Natural killer cell (primary cell): Measurements from ENCODE around the gene THSD8. TPM values are rescaled to one million over a fixed set of nuclear protein-coding genes. Genes with fewer than 3 reads are reported as not detected.

Source experiments
- ATAC-seq, 3 donors: fragments of 150-1000 bp in 2 of 3; fragments of 200-7000 bp in 1 of 3; cut with Tn5 transposase; 1 replicate in 1 of 3; 2 replicates in 2 of 3; pipeline ENCODE4 v1.10.0; 2021; ENCODE audit warnings: mild to moderate bottlenecking in 2 of 3, moderate library complexity in 2 of 3
- DNase-seq, 2 donors: peaks; one replicate each; pipeline versions ENCODE4 v3.0.0 to v3.0.0-alpha.2; 2013 to 2021; ENCODE audit warnings: mixed read lengths in 1 of 2
- H3K27ac ChIP-seq: one replicate; pipeline ENCODE4 v1.5.1; 2013; ENCODE audit warnings: mild to moderate bottlenecking, low read length
- H3K27me3 ChIP-seq: one replicate; pipeline ENCODE4 v1.6.1; 2013; ENCODE audit warnings: low read length; ENCODE audit not compliant: control insufficient read depth, insufficient read depth
- H3K36me3 ChIP-seq: one replicate; pipeline ENCODE4 v1.6.1; 2013; ENCODE audit warnings: low read length; ENCODE audit not compliant: control insufficient read depth, insufficient read depth
- H3K4me1 ChIP-seq: one replicate; pipeline ENCODE4 v1.6.1; 2013; ENCODE audit warnings: low read length; ENCODE audit not compliant: control insufficient read depth, insufficient read depth
- H3K4me3 ChIP-seq: one replicate; pipeline ENCODE4 v1.5.1; 2013; ENCODE audit warnings: low read length
- H3K9me3 ChIP-seq: one replicate; pipeline ENCODE4 v1.6.1; 2013; ENCODE audit warnings: low read length; ENCODE audit not compliant: control insufficient read depth, insufficient read depth
- H3K27ac Mint-ChIP-seq, 2 donors: one replicate each; pipeline ENCODE4 v1.8.0; 2022; ENCODE audit warnings: mild to moderate bottlenecking in 2 of 2, mixed read lengths in 2 of 2, moderate library complexity in 1 of 2
- H3K27me3 Mint-ChIP-seq, 2 donors: one replicate each; pipeline ENCODE4 v1.8.0; 2022; ENCODE audit warnings: low read depth in 2 of 2, mixed read lengths in 2 of 2
- H3K36me3 Mint-ChIP-seq: one replicate; pipeline ENCODE4 v1.8.0; 2022; ENCODE audit warnings: mixed read lengths
- H3K4me1 Mint-ChIP-seq, 2 donors: one replicate each; pipeline ENCODE4 v1.8.0; 2022; ENCODE audit warnings: mixed read lengths in 2 of 2
- H3K4me3 Mint-ChIP-seq: one replicate; pipeline ENCODE4 v1.8.0; 2022; ENCODE audit warnings: mild to moderate bottlenecking, moderate library complexity, mixed read lengths
- H3K9me3 Mint-ChIP-seq, 2 donors: one replicate each; pipeline ENCODE4 v1.8.0; 2022; ENCODE audit warnings: mixed read lengths in 2 of 2
- WGBS: methylation state at CpG from one replicate; pipeline ENCODE4 v1.1.7; 2013; ENCODE audit warnings: missing lambda C conversion rate; ENCODE audit not compliant: insufficient coverage; 5-methylcytosine and 5-hydroxymethylcytosine counted together
- intact Hi-C: fragments of 100-400 bp; cut with micrococcal nuclease; formaldehyde crosslinking; loops from one replicate; pipeline ENCODE4 v1.14.2; 2022
- total RNA-seq, 4 donors: library from RNA; stranded (reverse); fragments of 120-200 nt in 1 of 4; gene quantifications; one replicate each; pipeline versions ENCODE4 v1.2.3 to v1.2.4, GENCODE V29; 2013 to 2022
- TF ChIP-seq, protein P1 (sequence below): fragments of 200-600 bp; IDR thresholded peaks from one replicate; pipeline ENCODE4 v1.8.0; 2022; ENCODE audit warnings: antibody characterized with exemption

THSD8 gene
- total RNA-seq, 3 donors from 2014 or later (not counting 1 experiment from before 2014, with no cell fraction given), result 1.7 to 2.8 (median 2.2) TPM

- Histone ChIP-seq H3K9me3 (no peaks in the 10 kb centered on the region), H3K4me1 (peaks cover 10% of the 10 kb centered on the region), H3K4me3 (no peak overlapping the region), H3K36me3 (no peaks in the 10 kb centered on the region), H3K27me3 (peaks cover 17% of the 10 kb centered on the region), H3K27ac (no peak overlapping the region)
- 71% methylated on average over 1 of the region's 2 CpGs for WGBS
- Mint-ChIP-seq H3K27me3 (peaks cover 15% of the 10 kb centered on the region in 2 donors), H3K4me3 (no peak overlapping the region), H3K4me1 (peaks cover 10% of the 10 kb centered on the region in 2 donors), H3K27ac (no peak overlapping the region), H3K9me3 (no peaks in the 10 kb centered on the region), H3K36me3 (no peaks in the 10 kb centered on the region)
- intact Hi-C loops, result no loop called here
- no peak for DNase-seq
- TF ChIP-seq, protein P1, sequence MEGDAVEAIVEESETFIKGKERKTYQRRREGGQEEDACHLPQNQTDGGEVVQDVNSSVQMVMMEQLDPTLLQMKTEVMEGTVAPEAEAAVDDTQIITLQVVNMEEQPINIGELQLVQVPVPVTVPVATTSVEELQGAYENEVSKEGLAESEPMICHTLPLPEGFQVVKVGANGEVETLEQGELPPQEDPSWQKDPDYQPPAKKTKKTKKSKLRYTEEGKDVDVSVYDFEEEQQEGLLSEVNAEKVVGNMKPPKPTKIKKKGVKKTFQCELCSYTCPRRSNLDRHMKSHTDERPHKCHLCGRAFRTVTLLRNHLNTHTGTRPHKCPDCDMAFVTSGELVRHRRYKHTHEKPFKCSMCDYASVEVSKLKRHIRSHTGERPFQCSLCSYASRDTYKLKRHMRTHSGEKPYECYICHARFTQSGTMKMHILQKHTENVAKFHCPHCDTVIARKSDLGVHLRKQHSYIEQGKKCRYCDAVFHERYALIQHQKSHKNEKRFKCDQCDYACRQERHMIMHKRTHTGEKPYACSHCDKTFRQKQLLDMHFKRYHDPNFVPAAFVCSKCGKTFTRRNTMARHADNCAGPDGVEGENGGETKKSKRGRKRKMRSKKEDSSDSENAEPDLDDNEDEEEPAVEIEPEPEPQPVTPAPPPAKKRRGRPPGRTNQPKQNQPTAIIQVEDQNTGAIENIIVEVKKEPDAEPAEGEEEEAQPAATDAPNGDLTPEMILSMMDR, result no peak
- ATAC-seq, result no peak
Measured at GRCh38 chr19:12821761-12822160, 19.9 kb downstream of the THSD8 start.

DNA sequence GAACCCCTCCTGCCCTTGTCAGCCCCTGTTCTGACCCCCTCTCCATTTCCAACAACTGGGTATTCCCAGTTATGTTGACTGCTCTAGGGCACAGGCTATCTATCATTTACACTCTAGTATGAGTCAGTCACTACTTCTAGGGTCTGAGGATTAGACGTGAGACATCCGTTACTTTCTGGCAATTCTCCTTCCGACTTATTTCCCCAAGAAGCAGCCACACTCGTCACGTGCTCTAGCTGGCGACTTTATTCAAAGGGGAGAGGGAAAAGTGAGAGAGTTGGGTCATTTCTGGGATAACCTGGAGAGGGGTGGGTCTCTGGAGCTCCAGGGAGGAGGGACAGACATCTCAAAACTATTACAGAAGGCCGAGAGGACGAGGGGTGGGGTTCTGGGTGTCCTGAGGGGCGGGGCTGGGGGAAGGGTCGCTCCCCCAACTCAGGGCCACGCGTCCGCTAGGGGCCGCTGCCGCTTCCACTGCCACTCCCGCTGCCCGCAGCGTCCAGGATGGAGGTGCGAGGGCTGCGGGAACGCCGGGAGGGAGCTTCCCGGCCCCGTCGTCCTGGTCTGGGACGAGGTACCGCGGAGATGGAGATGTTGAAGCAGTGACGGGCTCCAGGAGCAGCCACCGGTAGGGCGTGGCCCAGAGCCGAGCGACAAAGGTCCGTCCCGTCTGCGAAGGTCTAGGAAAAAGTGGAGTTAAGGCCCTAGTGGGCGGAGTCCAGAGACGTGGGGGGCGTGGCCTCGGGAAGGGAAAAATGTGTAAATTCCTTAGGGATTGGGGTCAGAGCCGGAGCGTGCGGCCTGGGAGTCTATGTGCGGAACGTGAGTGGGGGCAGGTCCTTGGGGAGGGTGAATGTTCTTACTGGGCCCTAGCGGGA, 23.6 kb downstream of the THSD8 start:
- H3K27ac ChIP-seq, result no peak overlapping the region
- ATAC-seq, result peak in 1 of 3 donors; percentile 54
- peak in 1 of 2 donors; percentile 41 for DNase-seq

GRCh38 chr19:12828494-12828893, 26.6 kb downstream of the THSD8 start:
- no peak overlapping the region for H3K4me3 Mint-ChIP-seq
- H3K4me1 Mint-ChIP-seq, result peaks cover 23 to 30% of the 10 kb centered on the region in 2 donors
- DNase-seq (peak in 1 of 2 donors; percentile 30), ATAC-seq (peak in 2 of 3 donors; percentile 36 to 44)
- TF ChIP-seq, protein P1, result no peak
- Histone ChIP-seq H3K9me3 (no peaks in the 10 kb centered on the region), H3K27ac (no peak overlapping the region), H3K36me3 (no peaks in the 10 kb centered on the region), H3K4me3 (no peak overlapping the region), H3K27me3 (peaks cover 64% of the 10 kb centered on the region), H3K4me1 (peaks cover 25% of the 10 kb centered on the region)
- 9% methylated on average over 23 of the region's 23 CpGs for WGBS
- H3K9me3 Mint-ChIP-seq, result peaks cover 0 to 2% of the 10 kb centered on the region in 2 donors
- peaks cover 52 to 58% of the 10 kb centered on the region in 2 donors for H3K27me3 Mint-ChIP-seq
- no peaks in the 10 kb centered on the region for H3K36me3 Mint-ChIP-seq
- H3K27ac Mint-ChIP-seq, result no peak overlapping the region
- intact Hi-C loops, result no loop called here

More for the DNA sequence above, 23.6 kb downstream of the THSD8 start:
- no peak overlapping the region for H3K27ac Mint-ChIP-seq
- Histone ChIP-seq H3K36me3 (no peaks in the 10 kb centered on the region), H3K9me3 (no peaks in the 10 kb centered on the region), H3K27me3 (peaks cover 36% of the 10 kb centered on the region), H3K4me3 (no peak overlapping the region), H3K4me1 (peaks cover 10% of the 10 kb centered on the region)
- no peak overlapping the region for H3K4me3 Mint-ChIP-seq
- TF ChIP-seq, protein P1, result peak; percentile 32
- 14% methylated on average over 44 of the region's 46 CpGs for WGBS
- H3K9me3 Mint-ChIP-seq, result no peaks in the 10 kb centered on the region
- intact Hi-C loops, result no loop called here
- peaks cover 10% of the 10 kb centered on the region in 2 donors for H3K4me1 Mint-ChIP-seq
- no peaks in the 10 kb centered on the region for H3K36me3 Mint-ChIP-seq
- H3K27me3 Mint-ChIP-seq, result peaks cover 29 to 36% of the 10 kb centered on the region in 2 donors
